ENCODE measurements around the gene LAPTM5.

GRCh38 chr1:30724175-30724574 is 33.4 kb downstream of the LAPTM5 start:
- peak; percentile 11 for TF ChIP-seq CTCF (IDR thresholded peaks at IDR 0.05)
- no peak for TF ChIP-seq EZH2 (IDR thresholded peaks at IDR 0.05; ENCODE audit: borderline replicate concordance, insufficient read depth, low read depth, low read length, poor library complexity, severe bottlenecking)

Data from B cell (primary cell).